IPS-18c (cell line): ENCODE measurements around the gene DEPDC7.
"Not testable (repeated sequence)": the region's sequence is repeated elsewhere in the genome, so short reads cannot be mapped to it uniquely, and the experiment has no call there.

Experiments used
- H3K4me3 ChIP-seq: 2 replicates; pipeline ENCODE4 v1.7.0; 2013; ENCODE audit warnings: low read depth, mild to moderate bottlenecking, low read length, moderate library complexity; ENCODE audit not compliant: insufficient read depth
- H3K9me3 ChIP-seq: one replicate; pipeline ENCODE4 v1.6.1; 2013; ENCODE audit warnings: mild to moderate bottlenecking, low read length, moderate library complexity; ENCODE audit not compliant: control insufficient read depth, insufficient read depth

DEPDC7 gene

GRCh38 chr11:33015621-33016551 lies at the start of gene DEPDC7:
Gene DEPDC7, plus strand, starts transcription at chr11:33015878. Its CDS starts 78 bp downstream, at chr11:33015956.
- Histone ChIP-seq H3K4me3 (peak within 1 kb of the TSS; percentile 60), H3K9me3 (peaks cover 2% of the 10 kb centered on the region)

GRCh38 chr11:32968541-32968940 lies 47.1 kb upstream of the DEPDC7 start:
- H3K9me3 ChIP-seq: no peaks in the 10 kb centered on the region
- H3K4me3 ChIP-seq: no peak overlapping the region

- H3K9me3 ChIP-seq, H3K4me3 ChIP-seq: not testable (repeated sequence)
Measured at GRCh38 chr11:32972233-32972632, 43.4 kb upstream of the DEPDC7 start.

- Histone ChIP-seq H3K4me3 (no peak overlapping the region), H3K9me3 (no peaks in the 10 kb centered on the region)
Measured at GRCh38 chr11:32972781-32973180, 42.9 kb upstream of the DEPDC7 start.

GRCh38 chr11:32982626-32983025 lies 33.1 kb upstream of the DEPDC7 start:
- H3K9me3 ChIP-seq: no peaks in the 10 kb centered on the region
- H3K4me3 ChIP-seq: no peak overlapping the region

- no peaks in the 10 kb centered on the region for H3K9me3 ChIP-seq
- H3K4me3 ChIP-seq: no peak overlapping the region
Measured at GRCh38 chr11:32983506-32983905, 32.2 kb upstream of the DEPDC7 start.

GRCh38 chr11:32985600-32985999 lies 30.1 kb upstream of the DEPDC7 start:
- no peaks in the 10 kb centered on the region for H3K9me3 ChIP-seq
- H3K4me3 ChIP-seq: no peak overlapping the region

GRCh38 chr11:32987851-32988250 lies 27.8 kb upstream of the DEPDC7 start:
- no peak overlapping the region for H3K4me3 ChIP-seq
- no peaks in the 10 kb centered on the region for H3K9me3 ChIP-seq

- H3K4me3 ChIP-seq: no peak overlapping the region
- H3K9me3 ChIP-seq: no peaks in the 10 kb centered on the region
Measured at GRCh38 chr11:32990481-32990880, 25.2 kb upstream of the DEPDC7 start.

GRCh38 chr11:32991427-32991826 lies 24.3 kb upstream of the DEPDC7 start:
- Histone ChIP-seq H3K4me3 (no peak overlapping the region), H3K9me3 (no peaks in the 10 kb centered on the region)

GRCh38 chr11:32991898-32992297 lies 23.8 kb upstream of the DEPDC7 start:
- Histone ChIP-seq H3K4me3 (no peak overlapping the region), H3K9me3 (no peaks in the 10 kb centered on the region)

- peaks cover 2% of the 10 kb centered on the region for H3K9me3 ChIP-seq
- H3K4me3 ChIP-seq: no peak overlapping the region
Measured at GRCh38 chr11:33000181-33000580, 15.5 kb upstream of the DEPDC7 start.

GRCh38 chr11:33001281-33001680 lies 14.4 kb upstream of the DEPDC7 start:
- Histone ChIP-seq H3K4me3 (no peak overlapping the region), H3K9me3 (peaks cover 2% of the 10 kb centered on the region)

GRCh38 chr11:33001751-33002542 lies 13.7 kb upstream of the DEPDC7 start:
- Histone ChIP-seq H3K4me3 (no peak overlapping the region), H3K9me3 (peaks cover 2% of the 10 kb centered on the region)

- Histone ChIP-seq H3K4me3 (no peak overlapping the region), H3K9me3 (peaks cover 2% of the 10 kb centered on the region)
Measured at GRCh38 chr11:33005175-33005574, 10.5 kb upstream of the DEPDC7 start.

- H3K4me3 ChIP-seq: no peak overlapping the region
- H3K9me3 ChIP-seq: peaks cover under 1% of the 10 kb centered on the region
Measured at GRCh38 chr11:33006010-33006409, 9.7 kb upstream of the DEPDC7 start.

- Histone ChIP-seq H3K9me3 (peaks cover 2% of the 10 kb centered on the region), H3K4me3 (no peak overlapping the region)
Measured at GRCh38 chr11:33013755-33014154, 1.9 kb upstream of the DEPDC7 start.

- peak overlapping the region; percentile 60 for H3K4me3 ChIP-seq
Measured at GRCh38 chr11:33016654-33017053, 976 bp downstream of the DEPDC7 start.

More at GRCh38 chr11:33016654-33017053, 976 bp downstream of the DEPDC7 start:
- H3K9me3 ChIP-seq: peaks cover 2% of the 10 kb centered on the region
